ENCODE measurements around the gene GRIK1.

The GRIK1 gene

GRCh38 chr21:29647353-29647781, 292.4 kb downstream of the GRIK1 start:
- DNase-seq (ENCODE audit: low read depth in 1 of 2, low spot score in 1 of 2): no peak

GRCh38 chr21:29645666-29646553, 293.9 kb downstream of the GRIK1 start:
- no peak for DNase-seq (ENCODE audit: low read depth in 1 of 2, low spot score in 1 of 2)

DNA sequence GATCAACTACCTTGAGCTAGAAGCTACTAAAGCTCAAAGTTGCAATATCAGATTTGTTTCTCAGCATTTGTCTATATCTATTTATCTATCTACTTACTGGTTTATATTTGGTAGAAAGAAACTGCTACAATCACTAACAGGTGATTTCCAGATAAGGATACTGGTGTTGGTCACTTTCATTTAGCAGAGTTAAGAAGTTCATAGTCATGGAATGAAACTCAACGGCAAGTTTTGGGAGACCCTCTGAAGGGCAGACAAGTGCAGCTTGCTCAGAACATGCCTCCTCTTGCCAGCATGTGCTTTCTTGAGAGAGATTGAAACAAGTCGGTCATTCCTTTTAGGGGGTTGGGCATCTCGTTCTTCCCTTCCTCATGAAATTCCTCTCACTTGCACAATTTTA, 296.5 kb downstream of the GRIK1 start:
- no peak for DNase-seq (ENCODE audit: low read depth in 1 of 2, low spot score in 1 of 2)

- no peak for DNase-seq (ENCODE audit: low read depth in 1 of 2, low spot score in 1 of 2)
Measured at GRCh38 chr21:29642551-29643245, 297.1 kb downstream of the GRIK1 start.

DNA sequence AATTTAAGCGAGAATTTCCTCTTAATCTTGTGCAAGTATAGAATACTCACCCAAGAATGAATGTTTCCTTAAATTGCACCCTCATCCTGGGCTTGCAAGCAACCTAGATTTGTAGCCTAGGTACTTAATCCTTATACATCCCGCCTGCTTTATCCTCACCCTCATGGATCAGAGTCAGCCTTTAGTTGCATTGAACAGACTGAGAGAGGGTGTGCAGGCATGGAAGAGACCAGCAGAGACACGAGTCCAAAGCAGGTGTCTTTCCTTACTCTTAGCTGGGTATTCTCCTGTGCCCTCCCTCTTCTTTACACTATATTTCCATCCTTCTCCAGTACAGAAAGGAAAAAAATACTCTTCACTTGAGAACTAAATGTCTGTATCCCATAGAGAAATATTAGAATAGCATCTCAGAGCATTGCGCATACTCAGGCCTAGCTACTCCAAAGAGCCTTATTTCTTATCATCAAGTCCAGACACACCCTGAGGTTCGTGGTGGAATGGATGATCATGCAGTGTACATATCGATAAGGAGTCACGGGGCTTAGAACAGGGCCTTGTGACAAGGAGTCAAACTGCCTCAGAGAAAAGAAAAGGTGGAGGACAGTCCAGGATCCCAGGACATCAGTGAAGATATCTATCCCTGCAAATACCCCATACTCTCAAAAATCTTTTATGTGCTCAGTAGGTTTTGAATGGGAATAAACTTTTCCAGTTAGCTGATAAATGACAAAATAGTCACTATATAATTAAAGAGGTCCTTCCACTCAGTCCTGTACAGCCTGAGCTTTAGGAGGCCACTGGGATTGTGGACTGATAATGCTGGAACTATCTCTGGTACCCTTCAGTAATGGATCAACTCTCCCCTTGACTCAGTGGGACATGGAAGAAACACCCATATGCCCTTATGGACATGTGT, 297.9 kb downstream of the GRIK1 start:
- no peak for DNase-seq (ENCODE audit: low read depth in 1 of 2, low spot score in 1 of 2)

DNA sequence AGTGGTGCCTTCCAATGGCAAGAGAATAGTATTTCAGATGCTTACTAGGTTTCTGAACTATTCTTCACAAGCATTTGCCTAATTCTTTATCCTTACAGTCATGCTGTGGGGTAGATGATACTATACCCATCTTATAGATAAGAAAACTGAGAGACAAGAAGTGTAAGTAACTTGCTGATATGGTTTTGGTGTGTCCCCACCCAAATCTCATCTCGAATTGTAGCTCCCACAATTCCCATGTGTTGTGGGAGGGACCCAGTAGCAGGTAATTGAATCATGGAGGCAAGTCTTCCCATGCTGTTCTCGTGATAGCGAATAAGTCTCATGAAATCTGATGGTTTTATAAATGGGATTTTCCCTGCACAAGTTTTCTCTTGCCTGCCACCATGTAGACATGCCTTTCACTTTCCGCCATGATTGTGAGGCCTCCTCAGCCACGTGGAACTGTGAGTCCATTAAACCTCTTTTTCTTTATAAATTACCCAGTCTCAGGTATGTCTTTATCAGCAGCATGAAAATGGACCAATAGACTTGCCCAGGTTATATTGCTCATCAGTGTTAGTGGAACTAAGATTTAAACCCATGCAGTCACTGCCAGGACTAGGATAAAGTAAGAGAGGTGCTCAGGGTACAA, 298.7 kb downstream of the GRIK1 start:
- no peak for DNase-seq (ENCODE audit: low read depth in 1 of 2, low spot score in 1 of 2)

GRCh38 chr21:29640080-29640508, 299.7 kb downstream of the GRIK1 start:
- DNase-seq (ENCODE audit: low read depth in 1 of 2, low spot score in 1 of 2): no peak

DNA sequence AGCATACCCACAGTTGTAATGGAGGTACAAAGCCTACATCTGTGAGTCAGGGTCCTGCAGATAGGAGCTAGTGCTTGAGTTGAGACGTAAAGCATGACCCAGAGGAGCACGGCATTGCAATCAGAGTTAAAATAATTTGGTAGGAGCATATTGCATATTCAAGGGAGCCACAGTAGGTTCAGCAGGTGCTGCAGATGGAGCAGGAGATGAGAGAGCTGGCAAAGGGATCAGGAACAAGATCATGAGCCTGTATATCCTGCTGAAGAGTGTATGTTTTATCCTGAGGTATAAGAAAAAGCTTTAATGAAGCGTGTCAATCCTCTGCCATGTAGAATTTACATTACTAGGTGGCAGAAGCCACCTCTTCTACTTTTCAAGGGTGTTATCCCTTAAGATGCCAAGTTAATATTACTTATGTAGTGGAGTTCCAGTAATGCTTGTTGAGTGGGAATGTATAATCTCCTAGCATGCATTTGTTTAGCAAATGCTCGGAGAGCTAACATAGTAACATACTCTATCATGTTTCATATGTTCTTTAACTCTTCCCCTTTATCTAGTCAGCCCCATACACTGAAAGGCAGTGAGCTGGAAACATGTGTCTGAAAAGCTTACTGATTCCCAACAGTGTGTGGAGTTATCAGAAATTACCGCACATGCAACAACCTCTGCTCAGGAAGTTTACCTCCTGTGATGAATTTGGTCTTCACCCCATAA, 300.3 kb downstream of the GRIK1 start:
- DNase-seq (ENCODE audit: low read depth in 1 of 2, low spot score in 1 of 2): no peak

DNA sequence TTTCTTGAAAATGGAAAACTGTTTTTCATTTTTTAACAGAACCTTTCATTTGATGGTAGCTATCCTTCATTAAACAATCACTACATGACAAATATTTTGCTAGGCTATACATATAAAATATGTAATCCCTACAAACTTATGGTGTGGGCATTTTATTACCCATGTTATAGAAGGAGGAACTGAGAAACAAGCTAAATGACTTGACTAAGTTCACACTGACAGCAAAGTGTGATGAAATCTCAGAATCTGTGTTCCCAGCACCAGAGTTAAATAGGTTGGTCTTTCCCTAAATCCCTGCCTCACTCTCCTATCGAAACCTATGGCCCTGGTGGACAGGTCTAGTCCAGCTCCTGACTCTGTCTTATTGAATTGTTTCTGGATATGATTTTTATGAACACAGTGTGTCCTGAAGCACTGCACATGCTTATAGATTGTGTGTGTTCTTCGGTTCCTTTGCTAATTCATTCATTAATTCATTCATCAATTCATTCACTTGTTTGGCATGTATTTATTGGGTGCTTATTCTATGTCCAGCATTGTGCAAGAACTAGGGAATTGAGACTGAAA, 301.0 kb downstream of the GRIK1 start:
- DNase-seq (ENCODE audit: low read depth in 1 of 2, low spot score in 1 of 2): no peak

GRCh38 chr21:29638138-29638537, 301.7 kb downstream of the GRIK1 start:
- no peak for DNase-seq (ENCODE audit: low read depth in 1 of 2, low spot score in 1 of 2)

DNA sequence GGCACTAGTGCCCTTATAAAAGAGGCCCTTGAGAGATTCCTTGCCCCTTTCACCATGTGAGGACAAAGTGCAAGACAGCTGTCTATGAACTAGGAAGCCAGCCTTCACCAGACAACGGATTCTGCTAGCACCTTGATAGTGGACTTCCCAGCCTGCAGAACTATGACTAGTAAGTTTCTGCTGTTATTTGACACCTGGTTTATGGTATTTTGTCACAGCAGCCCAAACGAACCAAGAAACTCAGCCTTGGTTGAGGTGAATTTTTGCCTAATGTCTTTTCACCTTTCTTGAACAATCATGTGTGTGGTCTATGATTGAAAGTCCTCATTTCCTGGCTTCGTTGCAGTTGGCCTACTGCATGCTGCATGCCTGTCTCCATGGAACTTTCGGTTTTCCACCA, 302.2 kb downstream of the GRIK1 start:
- DNase-seq (ENCODE audit: low read depth in 1 of 2, low spot score in 1 of 2): no peak

GRCh38 chr21:29637134-29637533, 302.7 kb downstream of the GRIK1 start:
- no peak for DNase-seq (ENCODE audit: low read depth in 1 of 2, low spot score in 1 of 2)

DNA sequence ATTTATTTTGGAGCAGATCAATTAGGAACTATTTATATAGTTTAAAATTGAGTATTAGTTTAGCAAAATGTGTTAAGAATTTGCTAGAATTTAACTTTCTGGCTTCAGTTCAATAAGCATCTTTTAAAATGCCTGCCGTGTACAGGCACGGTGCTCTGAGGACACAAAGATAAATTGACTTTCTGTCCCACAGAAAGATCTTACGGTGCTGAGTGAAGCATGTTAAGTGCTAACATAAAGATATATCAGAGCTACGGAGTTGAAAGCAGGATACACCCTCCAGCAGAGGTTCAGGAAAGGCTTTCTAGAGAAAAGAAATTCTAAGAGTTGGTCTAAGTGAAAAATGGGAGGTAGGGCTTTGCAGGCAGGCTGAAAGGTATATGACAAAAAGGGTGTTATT, 305.4 kb downstream of the GRIK1 start:
- no peak for DNase-seq (ENCODE audit: low read depth in 1 of 2, low spot score in 1 of 2)

DNA sequence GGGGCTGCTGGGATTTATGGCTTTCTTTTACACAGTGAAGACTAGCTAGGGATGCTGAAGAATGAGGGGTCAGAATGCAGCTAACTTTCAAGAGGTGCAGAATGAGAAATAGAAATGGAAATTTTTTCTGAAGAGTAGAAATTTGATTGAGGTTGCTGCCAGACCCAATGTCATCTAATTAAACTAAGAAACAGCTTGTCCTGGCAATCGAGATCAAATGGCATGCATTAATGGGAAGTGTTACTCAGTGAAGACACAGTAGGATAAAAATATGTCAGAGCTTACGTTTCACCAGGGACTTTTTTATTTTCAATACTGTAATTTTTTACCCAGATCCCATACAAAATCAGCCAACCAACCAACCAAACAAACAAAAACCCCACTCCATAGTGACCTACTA, 306.0 kb downstream of the GRIK1 start:
- DNase-seq (ENCODE audit: low read depth in 1 of 2, low spot score in 1 of 2): no peak

DNA sequence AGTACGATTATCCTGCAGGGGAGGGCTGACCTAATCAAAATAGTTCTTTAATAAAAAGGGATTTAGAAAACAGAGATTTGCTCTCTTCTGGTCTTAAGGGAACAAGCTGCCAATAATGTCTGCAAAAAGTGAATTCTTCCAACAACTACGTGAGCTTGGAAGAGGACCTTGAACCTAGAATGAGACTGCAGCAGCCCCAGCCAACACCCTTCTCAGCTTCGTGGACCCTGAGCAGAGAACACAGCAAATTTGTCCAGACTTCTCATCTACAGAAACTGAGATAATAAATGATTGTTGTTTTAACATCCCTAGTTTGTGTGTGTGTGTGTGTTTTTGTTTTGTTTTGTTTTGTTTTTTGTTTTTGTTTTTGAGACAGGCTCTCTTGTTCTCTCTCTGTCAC, 309.4 kb downstream of the GRIK1 start:
- no peak for DNase-seq (ENCODE audit: low read depth in 1 of 2, low spot score in 1 of 2)

DNA sequence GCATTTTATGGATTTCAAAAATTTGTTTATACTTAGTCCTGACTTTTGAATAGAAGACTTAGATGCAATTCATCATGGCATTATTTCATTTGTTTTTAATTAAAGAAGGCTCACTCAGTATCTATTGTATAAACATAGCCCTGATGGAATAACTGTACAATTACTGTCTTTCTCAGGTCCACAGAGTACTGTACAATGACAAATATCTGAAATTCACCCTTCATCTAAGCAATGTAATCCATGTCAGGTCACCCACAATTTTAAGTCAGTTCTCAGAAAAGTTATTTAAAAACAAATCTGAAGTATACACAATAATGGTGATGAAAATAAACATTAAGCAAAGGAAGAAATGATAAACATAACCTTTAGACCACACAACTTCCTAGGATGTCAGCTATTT, 311.9 kb downstream of the GRIK1 start:
- DNase-seq (ENCODE audit: low read depth in 1 of 2, low spot score in 1 of 2): no peak

GRCh38 chr21:29626801-29627470, 312.9 kb downstream of the GRIK1 start:
- no peak for DNase-seq (ENCODE audit: low read depth in 1 of 2, low spot score in 1 of 2)

DNA sequence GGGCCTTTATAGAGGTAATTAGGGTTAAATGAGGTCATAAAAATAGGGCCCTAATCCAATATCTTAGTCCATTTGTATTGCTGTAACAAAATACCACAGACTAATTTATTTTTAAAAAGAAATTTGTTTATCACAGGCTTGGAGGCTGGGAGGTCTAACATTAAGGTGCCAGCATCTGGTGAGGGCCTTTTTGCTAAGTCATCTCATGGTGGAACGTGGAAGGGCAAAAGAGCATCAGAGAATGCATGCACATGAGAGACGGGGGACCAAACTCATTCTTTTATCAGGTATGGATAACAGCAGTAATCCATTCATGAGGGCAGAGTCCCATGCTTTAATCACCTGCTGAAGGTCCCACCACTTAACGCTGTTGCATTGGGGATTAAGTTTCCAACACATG, 313.8 kb downstream of the GRIK1 start:
- DNase-seq (ENCODE audit: low read depth in 1 of 2, low spot score in 1 of 2): no peak

DNA sequence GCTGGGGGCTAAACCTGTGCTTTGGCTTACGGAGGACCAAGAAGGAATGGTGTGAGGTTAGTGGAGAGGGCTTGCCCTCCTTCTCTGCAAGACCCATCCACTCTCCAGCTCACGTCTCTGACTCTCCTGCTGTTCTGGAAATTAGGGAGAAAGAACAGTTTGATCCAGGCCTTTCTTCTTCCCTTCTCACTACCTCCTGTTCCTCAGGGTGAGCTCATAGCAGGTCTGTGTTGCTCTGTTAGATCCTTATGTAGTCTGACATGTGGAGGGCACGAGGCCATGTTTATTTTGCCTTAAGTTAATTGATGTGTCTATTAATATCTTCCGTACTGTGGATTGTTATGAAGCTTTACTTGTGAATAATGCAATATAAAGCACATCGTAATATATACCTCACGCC, 315.0 kb downstream of the GRIK1 start:
- no peak for DNase-seq (ENCODE audit: low read depth in 1 of 2, low spot score in 1 of 2)

All from activated CD4-positive, alpha-beta T cell treated with anti-CD3 and anti-CD28 coated beads, Interleukin-2, amount 50 U/mL, for 24 hours (primary cell).